Mucosa of descending colon (tissue), 3 donors: Measurements from ENCODE around the gene ONECUT1. TPM values are rescaled to one million over a fixed set of nuclear protein-coding genes. Genes with fewer than 3 reads are reported as not detected.

Experiments
- ATAC-seq: fragments of 200-7000 bp; cut with Tn5 transposase; one replicate; pipeline ENCODE4 v1.9.1; 2020; ENCODE audit warnings: mild to moderate bottlenecking, moderate library complexity
- DNase-seq, 3 donors: peaks; one replicate each; pipeline ENCODE4 v3.0.0-alpha.2; 2020
- H3K36me3 ChIP-seq: fragments of 200-600 bp; one replicate; pipeline ENCODE4 v1.8.0; 2021; ENCODE audit warnings: low read depth, mild to moderate bottlenecking
- H3K4me1 ChIP-seq: fragments of 200-600 bp; one replicate; pipeline ENCODE4 v1.8.0; 2021; ENCODE audit warnings: low read depth, mild to moderate bottlenecking
- H3K4me3 ChIP-seq: fragments of 200-600 bp; one replicate; pipeline ENCODE4 v1.8.0; 2021; ENCODE audit warnings: mild to moderate bottlenecking
- H3K9me3 ChIP-seq: fragments of 200-600 bp; one replicate; pipeline ENCODE4 v1.8.0; 2021; ENCODE audit warnings: mild to moderate bottlenecking
- CTCF ChIP-seq: fragments of 200-600 bp; IDR thresholded peaks from one replicate; pipeline ENCODE4 v1.8.0; 2022; ENCODE audit warnings: antibody characterized with exemption, mild to moderate bottlenecking
- intact Hi-C, 2 donors: fragments of 100-400 bp; cut with DNase I in 1 of 2; cut with micrococcal nuclease in 1 of 2; formaldehyde crosslinking; loops; one replicate each; pipeline versions ENCODE4 v1.11.0 to v1.11.1; 2022; cut with DNase I, micrococcal nuclease
- total RNA-seq, 3 donors: library from RNA; stranded (reverse); fragmentation: NEBNext Ultra II Directional in 2 of 3; extraction: Animal tissue kit (Norgen Biotek cat#: 25700) in 2 of 3; gene quantifications; one replicate each; pipeline versions ENCODE4 v1.2.1 to v1.2.4, GENCODE V29; 2021 to 2023
- donor health status: DM: no; HTN: no; CAD: no; lungs with moderate emphysema.
- donor health status: DM: no; HTN: no; CAD: no.
- donor health status: DM: no; HTN: yes; CAD: no.

The ONECUT1 gene
- total RNA-seq, 3 donors from 2014 or later, result not detected

DNA sequence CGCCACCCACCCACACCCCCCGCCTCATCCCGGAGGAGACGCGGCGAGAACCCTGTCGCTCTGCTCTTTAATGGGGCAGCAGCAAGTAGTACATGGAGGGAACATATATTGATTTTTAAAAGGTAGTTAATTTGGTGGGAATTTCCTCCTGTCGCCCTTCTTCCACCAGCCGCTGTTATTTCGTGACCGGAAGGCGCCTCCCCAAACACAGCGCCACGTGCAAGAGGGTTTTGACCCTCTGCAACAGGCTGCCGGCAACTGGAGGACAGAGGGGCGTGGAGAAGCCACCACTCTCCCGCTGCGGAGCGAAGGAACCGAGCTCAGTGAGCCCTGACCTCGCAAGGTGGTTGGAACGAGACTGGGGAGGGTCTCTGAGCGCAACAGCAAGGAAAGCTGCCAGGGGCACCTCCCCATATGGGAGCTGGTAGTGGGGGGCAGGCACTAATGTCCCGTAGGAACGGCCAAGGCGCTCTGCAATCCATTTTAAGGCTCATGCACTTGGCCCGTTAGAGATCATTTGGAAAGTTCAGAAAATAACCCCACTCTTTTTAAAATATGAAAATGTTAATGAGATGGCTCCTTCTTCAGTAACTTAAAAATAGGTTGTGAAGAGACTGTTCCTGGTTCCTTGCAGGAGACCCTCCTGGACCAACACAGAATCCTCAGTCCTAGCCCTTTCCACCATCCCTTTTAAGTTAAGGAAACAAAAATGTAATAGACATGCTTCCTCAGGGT is 4.3 kb downstream of the ONECUT1 start:
- Histone ChIP-seq H3K36me3 (no peaks in the 10 kb centered on the region), H3K4me1 (peaks cover 19% of the 10 kb centered on the region), H3K4me3 (no peak overlapping the region), H3K9me3 (no peaks in the 10 kb centered on the region)
- ATAC-seq, result no peak
- no peak for DNase-seq
- intact Hi-C loops, result no loop called here
- no peak for TF ChIP-seq CTCF

- intact Hi-C loops, result loop anchor here in 1 of 2 donors (5.0 kb wide), 1 partner anchor 412 kb away; no protein-coding TSS in a partner anchor
- Histone ChIP-seq H3K36me3 (no peaks in the 10 kb centered on the region), H3K4me1 (peaks cover 15% of the 10 kb centered on the region), H3K9me3 (no peaks in the 10 kb centered on the region), H3K4me3 (no peak overlapping the region)
- DNase-seq (no peak), ATAC-seq (no peak)
- TF ChIP-seq CTCF, result no peak
Measured at GRCh38 chr15:52784799-52785671, 5.1 kb downstream of the ONECUT1 start.

DNA sequence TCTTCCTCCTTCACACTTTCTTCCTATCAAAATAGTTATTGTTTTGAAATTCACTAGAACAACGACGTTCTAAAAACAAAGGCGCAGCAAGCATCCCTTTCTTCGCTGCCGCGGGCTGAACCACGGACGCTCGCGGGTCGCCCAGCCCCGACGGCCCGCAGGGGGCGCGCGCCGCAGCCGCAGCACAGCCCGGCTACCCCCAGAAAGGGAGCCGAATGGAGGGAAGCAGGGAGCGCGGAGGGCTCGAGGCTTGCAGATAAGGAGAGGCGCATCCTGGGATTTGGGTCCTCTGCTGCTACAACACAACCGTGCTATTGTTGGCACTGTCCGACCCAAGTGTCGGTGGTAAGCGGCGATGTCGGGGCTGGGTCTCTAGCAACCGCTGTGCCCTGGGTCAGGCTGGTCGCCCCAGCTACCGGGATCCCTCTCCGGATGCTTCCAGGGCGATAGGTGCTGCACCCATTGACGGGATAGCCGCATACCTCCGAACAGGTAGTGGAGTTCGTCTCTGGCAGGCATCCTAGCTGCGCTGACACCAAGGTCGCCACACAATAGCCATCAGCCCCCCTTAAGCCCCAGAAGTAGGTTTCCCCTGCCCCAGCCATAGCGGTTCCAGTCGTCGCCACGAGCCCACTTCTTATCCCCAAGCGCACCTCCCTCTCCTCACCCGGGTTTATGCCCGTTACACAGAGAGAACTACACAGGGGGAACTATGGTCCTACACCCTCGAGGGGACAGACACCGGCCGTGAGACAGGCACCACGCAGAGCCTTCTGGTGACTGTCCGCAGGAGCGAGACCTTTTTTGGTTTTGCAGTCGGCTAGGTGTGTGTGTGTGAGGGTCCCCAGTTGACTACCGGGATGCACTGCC is 6.0 kb downstream of the ONECUT1 start:
- intact Hi-C loops, result loop anchor here in 1 of 2 donors (5.0 kb wide), 1 partner anchor 413 kb away; no protein-coding TSS in a partner anchor
- peak; percentile 14 for TF ChIP-seq CTCF
- ATAC-seq, result peak; percentile 52
- DNase-seq, result no peak
- Histone ChIP-seq H3K36me3 (no peaks in the 10 kb centered on the region), H3K4me1 (peaks cover 10% of the 10 kb centered on the region), H3K9me3 (no peaks in the 10 kb centered on the region), H3K4me3 (no peak overlapping the region)

- intact Hi-C loops, result loop anchor here in 1 of 2 donors (5.0 kb wide), 1 partner anchor 414 kb away; no protein-coding TSS in a partner anchor
- Histone ChIP-seq H3K4me1 (peaks cover 2% of the 10 kb centered on the region), H3K4me3 (no peak overlapping the region), H3K9me3 (no peaks in the 10 kb centered on the region), H3K36me3 (no peaks in the 10 kb centered on the region)
- peak; percentile 24 for ATAC-seq
- DNase-seq, result no peak
- TF ChIP-seq CTCF, result no peak
Measured at GRCh38 chr15:52783191-52783829, 6.8 kb downstream of the ONECUT1 start.

- no peak for ATAC-seq
- Histone ChIP-seq H3K4me3 (no peak overlapping the region), H3K9me3 (no peaks in the 10 kb centered on the region), H3K4me1 (peaks cover 2% of the 10 kb centered on the region), H3K36me3 (no peaks in the 10 kb centered on the region)
- DNase-seq, result no peak
- intact Hi-C loops, result loop anchor here in 1 of 2 donors (5.0 kb wide), 1 partner anchor 415 kb away; no protein-coding TSS in a partner anchor
- TF ChIP-seq CTCF, result no peak
Measured at GRCh38 chr15:52782514-52782913, 7.6 kb downstream of the ONECUT1 start.
